Neural progenitor cell (in vitro differentiated cells): ENCODE data around the gene PMPCA. TPM values are rescaled to one million over a fixed set of nuclear protein-coding genes. Genes with fewer than 3 reads are reported as not detected.

Experiments used
- DNase-seq: peaks from one replicate; pipeline ENCODE4 v3.0.0-alpha.2; 2016; ENCODE audit warnings: low spot score
- H2AFZ ChIP-seq: fragments of 200-600 bp; sonication (generic); replicated peaks from 2 replicates; pipeline ENCODE4 v1.6.1; 2016; ENCODE audit warnings: antibody characterized with exemption
- H3F3A ChIP-seq: fragments of 200-600 bp; sonication (generic); 2 replicates; pipeline ENCODE4 v1.6.1; 2016; ENCODE audit warnings: antibody characterized with exemption, low read depth
- H3K27ac ChIP-seq: fragments of 200-600 bp; sonication (generic); 2 replicates; pipeline ENCODE4 v1.5.1; 2016; ENCODE audit warnings: mild to moderate bottlenecking
- H3K27me3 ChIP-seq: fragments of 200-600 bp; sonication (generic); 2 replicates; pipeline ENCODE4 v1.6.1; 2016; ENCODE audit warnings: mild to moderate bottlenecking, moderate library complexity
- H3K36me3 ChIP-seq: fragments of 200-600 bp; sonication (generic); 2 replicates; pipeline ENCODE4 v1.5.1; 2016
- H3K4me1 ChIP-seq: fragments of 200-600 bp; sonication (generic); 2 replicates; pipeline ENCODE4 v1.6.1; 2016; ENCODE audit warnings: mixed run types
- H3K4me2 ChIP-seq: fragments of 200-600 bp; sonication (generic); 2 replicates; pipeline ENCODE4 v1.6.1; 2016
- H3K4me3 ChIP-seq: fragments of 200-600 bp; sonication (generic); 2 replicates; pipeline ENCODE4 v1.5.1; 2016
- H3K79me2 ChIP-seq: fragments of 200-600 bp; sonication (generic); 2 replicates; pipeline ENCODE4 v1.6.1; 2016; ENCODE audit warnings: low read depth
- H3K9ac ChIP-seq: fragments of 200-600 bp; sonication (generic); 2 replicates; pipeline ENCODE4 v1.6.1; 2016
- H3K9me3 ChIP-seq: fragments of 200-600 bp; sonication (generic); 2 replicates; pipeline ENCODE4 v1.5.1; 2016; ENCODE audit warnings: low read depth
- H4K20me1 ChIP-seq: fragments of 200-600 bp; sonication (generic); 2 replicates; pipeline ENCODE4 v1.6.1; 2016; ENCODE audit warnings: low read depth
- H3K27ac Mint-ChIP-seq: 3 replicates; pipeline ENCODE4 v1.8.0; 2021; ENCODE audit warnings: mixed read lengths
- H3K27me3 Mint-ChIP-seq: 2 replicates; pipeline ENCODE4 v1.8.0; 2022; ENCODE audit warnings: low read depth, mild to moderate bottlenecking, inconsistent platforms, moderate library complexity, mixed read lengths; ENCODE audit not compliant: insufficient read depth
- H3K36me3 Mint-ChIP-seq: 3 replicates; pipeline ENCODE4 v1.8.0; 2021; ENCODE audit warnings: mixed read lengths
- H3K4me1 Mint-ChIP-seq: 3 replicates; pipeline ENCODE4 v1.8.0; 2021; ENCODE audit warnings: mixed read lengths
- H3K4me3 Mint-ChIP-seq: 3 replicates; pipeline ENCODE4 v1.8.0; 2021; ENCODE audit warnings: mild to moderate bottlenecking, moderate library complexity, mixed read lengths
- H3K9me3 Mint-ChIP-seq: 3 replicates; pipeline ENCODE4 v1.8.0; 2020; ENCODE audit warnings: mixed read lengths
- CTCF ChIP-seq: fragments of 200-600 bp; sonication (generic); IDR thresholded peaks from 2 replicates; pipeline ENCODE4 v1.5.1; 2017; ENCODE audit warnings: antibody characterized with exemption, mild to moderate bottlenecking
- EZH2 ChIP-seq: fragments of 200-600 bp; sonication (generic); IDR thresholded peaks from 2 replicates; pipeline ENCODE4 v1.6.1; 2017; ENCODE audit warnings: antibody characterized with exemption, mild to moderate bottlenecking, moderate library complexity
- EZH2phosphoT487 ChIP-seq: fragments of 200-600 bp; sonication (generic); IDR thresholded peaks from 2 replicates; pipeline ENCODE4 v1.6.1; 2017; ENCODE audit warnings: antibody characterized with exemption
- total RNA-seq: library from RNA; depleted of rRNA; stranded (reverse); fragments of >200 nt; gene quantifications from 2 replicates; pipeline ENCODE4 v1.2.3, GENCODE V29; 2015; ENCODE audit warnings: low replicate concordance

Gene PMPCA
- total RNA-seq, 1 donor from 2014 or later = 51.3 TPM

GRCh38 chr9:136470792-136471469 lies 60.5 kb downstream of the PMPCA start:
- TF ChIP-seq EZH2phosphoT487 = no peak
- no peak for TF ChIP-seq CTCF
- Mint-ChIP-seq H3K27ac (no peak overlapping the region), H3K27me3 (peaks cover 2% of the 10 kb centered on the region), H3K4me3 (no peak overlapping the region), H3K9me3 (no peaks in the 10 kb centered on the region), H3K36me3 (peaks cover 15% of the 10 kb centered on the region), H3K4me1 (no peaks in the 10 kb centered on the region)
- H4K20me1 ChIP-seq = peaks cover 59% of the 10 kb centered on the region
- H2AFZ ChIP-seq = no peak overlapping the region
- no peak overlapping the region for H3K9ac ChIP-seq
- H3K4me3 ChIP-seq = no peak overlapping the region
- H3K27ac ChIP-seq = no peak overlapping the region
- no peak overlapping the region for H3K4me2 ChIP-seq
- DNase-seq = no peak
- H3K36me3 ChIP-seq = no peaks in the 10 kb centered on the region
- H3K4me1 ChIP-seq = no peaks in the 10 kb centered on the region
- H3K27me3 ChIP-seq = no peaks in the 10 kb centered on the region
- H3F3A ChIP-seq = no peaks in the 10 kb centered on the region
- peaks cover 41% of the 10 kb centered on the region for H3K79me2 ChIP-seq
- H3K9me3 ChIP-seq = no peaks in the 10 kb centered on the region

GRCh38 chr9:136471802-136472487 lies 61.5 kb downstream of the PMPCA start:
- TF ChIP-seq EZH2 = no peak
- TF ChIP-seq EZH2phosphoT487 = no peak
- TF ChIP-seq CTCF = no peak
- Histone ChIP-seq H2AFZ (no peak overlapping the region), H3K9ac (no peak overlapping the region), H3K4me2 (no peak overlapping the region), H3K79me2 (peaks cover 42% of the 10 kb centered on the region), H3K4me1 (no peaks in the 10 kb centered on the region), H3K27me3 (no peaks in the 10 kb centered on the region), H3K4me3 (no peak overlapping the region), H3K27ac (no peak overlapping the region), H3F3A (no peaks in the 10 kb centered on the region), H3K9me3 (no peaks in the 10 kb centered on the region), H4K20me1 (peaks cover 59% of the 10 kb centered on the region), H3K36me3 (no peaks in the 10 kb centered on the region)
- no peak overlapping the region for H3K27ac Mint-ChIP-seq
- peaks cover 2% of the 10 kb centered on the region for H3K27me3 Mint-ChIP-seq
- no peak for DNase-seq
- no peaks in the 10 kb centered on the region for H3K4me1 Mint-ChIP-seq
- H3K4me3 Mint-ChIP-seq = no peak overlapping the region
- no peaks in the 10 kb centered on the region for H3K9me3 Mint-ChIP-seq
- H3K36me3 Mint-ChIP-seq = peaks cover 11% of the 10 kb centered on the region

- Histone ChIP-seq H3K27ac (no peak overlapping the region), H3K9ac (peak overlapping the region; percentile 32), H3K9me3 (no peaks in the 10 kb centered on the region), H3K4me3 (no peak overlapping the region), H3K36me3 (no peaks in the 10 kb centered on the region), H3K79me2 (peaks cover 51% of the 10 kb centered on the region), H3K4me2 (no peak overlapping the region), H2AFZ (no peak overlapping the region), H3K4me1 (no peaks in the 10 kb centered on the region), H3F3A (no peaks in the 10 kb centered on the region), H4K20me1 (peaks cover 60% of the 10 kb centered on the region), H3K27me3 (no peaks in the 10 kb centered on the region)
- Mint-ChIP-seq H3K36me3 (peaks cover 12% of the 10 kb centered on the region), H3K9me3 (no peaks in the 10 kb centered on the region), H3K4me1 (no peaks in the 10 kb centered on the region), H3K4me3 (no peak overlapping the region), H3K27me3 (peaks cover 2% of the 10 kb centered on the region), H3K27ac (no peak overlapping the region)
- DNase-seq = no peak
- TF ChIP-seq EZH2 = no peak
- no peak for TF ChIP-seq CTCF
- no peak for TF ChIP-seq EZH2phosphoT487
Observed at GRCh38 chr9:136472640-136473353, 62.3 kb downstream of the PMPCA start.
